Gastrocnemius medialis (tissue), 4 donors: ENCODE results near the gene NIPBL. TPM values are rescaled to one million over a fixed set of nuclear protein-coding genes. Genes with fewer than 3 reads are reported as not detected.

ENCODE experiments used
- ATAC-seq, 2 donors: fragments of 150-250 bp; one replicate each; pipeline ENCODE4 v1.9.1; 2016
- DNase-seq, 2 donors: peaks; one replicate each; pipeline ENCODE4 v3.0.0-alpha.2; 2019
- H3K27ac ChIP-seq, 4 donors: fragments of 200-600 bp; sonication (generic); 1 replicate in 1 of 4; 2 replicates in 3 of 4; pipeline ENCODE4 v1.5.1; 2016 to 2018; ENCODE audit warnings: mild to moderate bottlenecking in 2 of 4, moderate library complexity in 1 of 4
- H3K27me3 ChIP-seq, 3 donors: fragments of 200-600 bp; sonication (generic) in 2 of 3; 1 replicate in 1 of 3; 2 replicates in 2 of 3; pipeline versions ENCODE4 v1.5.1 to v1.6.0; 2016 to 2019; ENCODE audit warnings: mild to moderate bottlenecking in 1 of 3, moderate library complexity in 1 of 3
- H3K36me3 ChIP-seq, 2 donors: fragments of 200-600 bp; sonication (generic) in 1 of 2; one replicate each; pipeline ENCODE4 v1.5.1; 2017 to 2018
- H3K4me1 ChIP-seq, 2 donors: fragments of 200-600 bp; sonication (generic) in 1 of 2; one replicate each; pipeline ENCODE4 v1.5.1; 2016 to 2017; ENCODE audit warnings: mild to moderate bottlenecking in 2 of 2
- H3K4me3 ChIP-seq, 4 donors: fragments of 200-600 bp; sonication (generic) in 3 of 4; 1 replicate in 1 of 4; 2 replicates in 3 of 4; pipeline ENCODE4 v1.5.1; 2016 to 2019; ENCODE audit warnings: mild to moderate bottlenecking in 2 of 4
- H3K9me3 ChIP-seq, 3 donors: fragments of 200-600 bp; sonication (generic) in 2 of 3; 1 replicate in 1 of 3; 2 replicates in 2 of 3; pipeline ENCODE4 v1.5.1; 2016 to 2019
- CTCF ChIP-seq, 5 experiments: fragments of 450-650 bp in 3 of 5; fragments of 200-600 bp in 2 of 5; sonication (generic) in 2 of 5; IDR thresholded peaks in 4 of 5; conservative IDR thresholded peaks in 1 of 5; 1 replicate in 4 of 5; 2 replicates in 1 of 5; pipeline ENCODE4 v1.5.1; 2016 to 2019; ENCODE audit warnings: antibody characterized with exemption in 5 of 5, mild to moderate bottlenecking in 3 of 5, moderate library complexity in 3 of 5
- POLR2A ChIP-seq, 2 donors: fragments of 450-650 bp; IDR thresholded peaks; one replicate each; pipeline ENCODE4 v1.6.1; 2017; ENCODE audit warnings: antibody characterized with exemption in 2 of 2, mild to moderate bottlenecking in 2 of 2, moderate library complexity in 2 of 2
- in situ Hi-C, 4 donors: fragments of 200-750 bp; cut with MboI; loops; one replicate each; pipeline versions ENCODE4 v1.15.0 to v1.8.0; 2017; ENCODE audit warnings: low sequenced_read_pairs in 4 of 4
- intact Hi-C: fragments of 100-400 bp; cut with DNase I; formaldehyde crosslinking; loops from one replicate; pipeline ENCODE4 v1.15.1; 2023; ENCODE audit warnings: low total_unique reads
- total RNA-seq, 4 donors: library from RNA; depleted of rRNA; stranded (reverse); fragments of >200 nt; gene quantifications; one replicate each; pipeline versions ENCODE4 v1.1.0 to v1.2.3, GENCODE V29; 2016

NIPBL gene
- total RNA-seq, 4 donors from 2014 or later: 15.0 to 49.6 (median 32.7) TPM

- H3K36me3 ChIP-seq: peaks cover 0 to 20% of the 10 kb centered on the region in 2 donors
Measured at GRCh38 chr5:37037840-37038239, 161.3 kb downstream of the NIPBL start.

GRCh38 chr5:37039824-37040223 is 163.3 kb downstream of the NIPBL start:
- no peak overlapping the region for H3K27ac ChIP-seq
- ATAC-seq (no peak), DNase-seq (no peak)
- TF ChIP-seq POLR2A (IDR thresholded peaks at IDR 0.05) (no peak), CTCF (IDR thresholded peaks at IDR 0.05 in 4 of 5, conservative IDR thresholded peaks at IDR 0.05 in 1 of 5) (no peak)
- intact Hi-C loops (no loop called here), in situ Hi-C loops (loop anchor here in 3 of 4 donors (25.0 kb wide), 2 partner anchors 272 to 1922 kb away; no protein-coding TSS in a partner anchor)
- H3K4me1 ChIP-seq: no peaks in the 10 kb centered on the region
- H3K4me3 ChIP-seq: no peak overlapping the region
- peaks cover 0 to 30% of the 10 kb centered on the region in 2 donors for H3K36me3 ChIP-seq
- H3K9me3 ChIP-seq: no peaks in the 10 kb centered on the region
- H3K27me3 ChIP-seq: no peaks in the 10 kb centered on the region

More at GRCh38 chr5:37037840-37038239, 161.3 kb downstream of the NIPBL start:
- Histone ChIP-seq H3K4me3 (no peak overlapping the region), H3K4me1 (no peaks in the 10 kb centered on the region), H3K27ac (no peak overlapping the region), H3K9me3 (no peaks in the 10 kb centered on the region), H3K27me3 (no peaks in the 10 kb centered on the region)
- ATAC-seq (no peak), DNase-seq (no peak)
- TF ChIP-seq POLR2A (IDR thresholded peaks at IDR 0.05): no peak
- no peak for TF ChIP-seq CTCF (IDR thresholded peaks at IDR 0.05 in 4 of 5, conservative IDR thresholded peaks at IDR 0.05 in 1 of 5)
- intact Hi-C loops: no loop called here
- in situ Hi-C loops: loop anchor here in 3 of 4 donors (25.0 kb wide), 2 partner anchors 274 to 1924 kb away; no protein-coding TSS in a partner anchor

GRCh38 chr5:37043693-37044092 is 167.1 kb downstream of the NIPBL start:
- in situ Hi-C loops: loop anchor here in 3 of 4 donors (25.0 kb wide), 2 partner anchors 269 to 1919 kb away; no protein-coding TSS in a partner anchor
- DNase-seq: no peak
- no peak for TF ChIP-seq POLR2A (IDR thresholded peaks at IDR 0.05)
- no peak for TF ChIP-seq CTCF (IDR thresholded peaks at IDR 0.05 in 4 of 5, conservative IDR thresholded peaks at IDR 0.05 in 1 of 5)
- Histone ChIP-seq H3K9me3 (no peaks in the 10 kb centered on the region), H3K4me1 (no peaks in the 10 kb centered on the region), H3K36me3 (peaks cover 0 to 63% of the 10 kb centered on the region in 2 donors), H3K27ac (no peak overlapping the region), H3K27me3 (no peaks in the 10 kb centered on the region), H3K4me3 (no peak overlapping the region)
- intact Hi-C loops: no loop called here
- ATAC-seq: no peak

GRCh38 chr5:37044120-37044519 is 167.6 kb downstream of the NIPBL start:
- Histone ChIP-seq H3K36me3 (peaks cover 0 to 64% of the 10 kb centered on the region in 2 donors), H3K4me1 (no peaks in the 10 kb centered on the region), H3K9me3 (no peaks in the 10 kb centered on the region), H3K27ac (no peak overlapping the region), H3K4me3 (no peak overlapping the region), H3K27me3 (no peaks in the 10 kb centered on the region)
- DNase-seq (no peak), ATAC-seq (no peak)
- no peak for TF ChIP-seq POLR2A (IDR thresholded peaks at IDR 0.05)
- no peak for TF ChIP-seq CTCF (IDR thresholded peaks at IDR 0.05 in 4 of 5, conservative IDR thresholded peaks at IDR 0.05 in 1 of 5)
- intact Hi-C loops: no loop called here
- in situ Hi-C loops: loop anchor here in 3 of 4 donors (25.0 kb wide), 2 partner anchors 268 to 1918 kb away; no protein-coding TSS in a partner anchor

GRCh38 chr5:37045703-37046102 is 169.1 kb downstream of the NIPBL start:
- no peak for DNase-seq
- Histone ChIP-seq H3K27me3 (no peaks in the 10 kb centered on the region), H3K4me1 (no peaks in the 10 kb centered on the region), H3K27ac (no peak overlapping the region), H3K4me3 (no peak overlapping the region), H3K9me3 (no peaks in the 10 kb centered on the region), H3K36me3 (peaks cover 3 to 74% of the 10 kb centered on the region in 2 donors)
- intact Hi-C loops (no loop called here), in situ Hi-C loops (loop anchor here in 3 of 4 donors (25.0 kb wide), 2 partner anchors 267 to 1917 kb away; no protein-coding TSS in a partner anchor)
- TF ChIP-seq CTCF (IDR thresholded peaks at IDR 0.05 in 4 of 5, conservative IDR thresholded peaks at IDR 0.05 in 1 of 5) (no peak), POLR2A (IDR thresholded peaks at IDR 0.05) (no peak)
- ATAC-seq: no peak
